ES-I3 (cell line): ENCODE results near the gene CKAP5.

Experiments
- H3K36me3 ChIP-seq: 2 replicates; pipeline ENCODE4 v1.6.1; 2013; ENCODE audit warnings: mild to moderate bottlenecking, low read length, control low read depth, moderate library complexity; ENCODE audit not compliant: insufficient read depth
- H3K4me1 ChIP-seq: 2 replicates; pipeline ENCODE4 v1.6.1; 2013; ENCODE audit warnings: mild to moderate bottlenecking, control low read depth, low read length; ENCODE audit not compliant: insufficient read depth
- H3K9ac ChIP-seq: 2 replicates; pipeline ENCODE4 v1.6.1; 2013; ENCODE audit warnings: low read depth, mild to moderate bottlenecking, low read length, moderate library complexity
- H3K9me3 ChIP-seq: 2 replicates; pipeline ENCODE4 v1.6.1; 2013; ENCODE audit warnings: mild to moderate bottlenecking, low read length, moderate library complexity; ENCODE audit not compliant: control insufficient read depth, insufficient read depth

CKAP5 gene

GRCh38 chr11:46845740-46846509 is at the start of gene CKAP5:
CKAP5 (minus strand) TSS chr11:46846280; CDS start chr11:46821231, 25,049 bp downstream.
- H3K9ac ChIP-seq, result peak within 1 kb of the TSS; percentile 92
- H3K9me3 ChIP-seq, result no peaks in the 10 kb centered on the region; the same call in 1 of the 2 replicates
- no peaks in the 10 kb centered on the region for H3K36me3 ChIP-seq
- peaks cover 9% of the 10 kb centered on the region for H3K4me1 ChIP-seq

- Histone ChIP-seq H3K9me3 (no peaks in the 10 kb centered on the region), H3K4me1 (peaks cover 5% of the 10 kb centered on the region; the same call in 1 of the 2 replicates), H3K36me3 (no peaks in the 10 kb centered on the region; the same call in 1 of the 2 replicates), H3K9ac (no peak overlapping the region)
These were observed 49.7 kb upstream of the CKAP5 start for GRCh38 chr11:46895821-46896220.

- Histone ChIP-seq H3K4me1 (peaks cover 5% of the 10 kb centered on the region; the same call in 1 of the 2 replicates), H3K36me3 (no peaks in the 10 kb centered on the region; the same call in 1 of the 2 replicates), H3K9ac (no peak overlapping the region), H3K9me3 (no peaks in the 10 kb centered on the region)
These were observed 48.9 kb upstream of the CKAP5 start for GRCh38 chr11:46894961-46895360.

DNA sequence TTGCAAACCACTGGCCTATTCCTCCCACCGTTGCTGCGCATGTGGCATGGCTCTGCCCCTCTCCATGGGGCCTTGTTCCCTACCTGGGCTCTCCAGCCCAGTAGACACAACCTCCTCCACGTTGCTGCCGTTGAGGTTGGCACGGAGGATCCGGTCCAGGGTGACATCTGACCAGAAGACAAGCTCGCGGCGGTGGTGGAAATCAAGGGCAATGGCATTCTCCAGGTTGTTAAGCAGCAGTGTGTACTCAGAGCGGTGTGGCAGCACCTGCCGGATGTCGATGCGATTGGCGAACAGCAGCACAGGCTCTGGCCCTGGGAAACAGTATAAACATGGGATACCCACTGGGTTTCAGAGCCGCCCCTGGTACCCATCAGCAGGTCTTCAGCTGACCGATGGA is 48.4 kb upstream of the CKAP5 start:
- peaks cover 5% of the 10 kb centered on the region; the same call in 1 of the 2 replicates for H3K4me1 ChIP-seq
- no peak overlapping the region for H3K9ac ChIP-seq
- H3K36me3 ChIP-seq, result no peaks in the 10 kb centered on the region; the same call in 1 of the 2 replicates
- no peaks in the 10 kb centered on the region for H3K9me3 ChIP-seq

- H3K9ac ChIP-seq, result no peak overlapping the region
- peaks cover 5% of the 10 kb centered on the region; the same call in 1 of the 2 replicates for H3K4me1 ChIP-seq
- H3K36me3 ChIP-seq, result no peaks in the 10 kb centered on the region; the same call in 1 of the 2 replicates
- no peaks in the 10 kb centered on the region for H3K9me3 ChIP-seq
These were observed 46.8 kb upstream of the CKAP5 start for GRCh38 chr11:46892838-46893237.

- Histone ChIP-seq H3K36me3 (no peaks in the 10 kb centered on the region; the same call in 1 of the 2 replicates), H3K9me3 (no peaks in the 10 kb centered on the region), H3K9ac (no peak overlapping the region), H3K4me1 (peaks cover 5% of the 10 kb centered on the region; the same call in 1 of the 2 replicates)
These were observed 46.0 kb upstream of the CKAP5 start for GRCh38 chr11:46892109-46892508.

- no peaks in the 10 kb centered on the region for H3K4me1 ChIP-seq
- no peak overlapping the region for H3K9ac ChIP-seq
- no peaks in the 10 kb centered on the region; the same call in 1 of the 2 replicates for H3K36me3 ChIP-seq
These were observed 44.6 kb upstream of the CKAP5 start for GRCh38 chr11:46890665-46891064.

DNA sequence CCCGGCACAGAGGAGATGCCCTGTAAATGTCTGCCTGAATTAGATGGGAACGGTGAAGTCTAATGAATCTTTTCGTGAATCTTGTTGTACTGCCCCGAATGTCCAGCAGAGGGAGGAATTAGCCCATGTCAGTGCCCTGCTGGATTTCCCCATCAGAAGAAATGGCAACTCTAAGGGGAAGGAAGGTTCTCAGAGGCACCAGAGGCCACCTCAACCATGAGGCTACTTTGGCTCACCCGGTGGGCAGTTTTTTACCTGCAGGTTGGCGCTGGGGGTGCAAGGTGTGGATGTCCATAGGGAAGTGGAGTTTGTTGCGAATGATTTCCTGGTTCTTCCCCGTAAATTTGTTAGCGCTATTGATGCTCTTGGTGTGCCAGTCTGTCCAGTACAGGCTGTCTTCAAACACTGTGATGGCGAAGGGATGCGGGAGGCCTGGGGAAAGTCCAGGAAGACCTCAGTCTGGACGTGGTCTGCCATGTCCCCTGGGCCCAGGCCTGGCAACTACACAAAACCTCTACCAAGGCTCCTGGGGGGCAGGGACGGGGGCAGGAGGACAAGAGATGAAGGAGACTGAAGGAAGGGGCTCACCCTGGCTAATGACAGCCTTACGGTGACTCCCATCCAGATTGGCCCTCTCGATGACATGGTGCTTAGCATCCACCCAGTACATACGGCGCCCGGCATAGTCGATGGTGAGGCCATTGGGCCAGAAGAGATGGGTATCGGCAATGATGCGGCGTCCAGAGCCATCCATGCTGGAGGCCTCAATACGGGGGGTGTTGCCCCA is 43.8 kb upstream of the CKAP5 start:
- H3K4me1 ChIP-seq, result no peaks in the 10 kb centered on the region

More at GRCh38 chr11:46890665-46891064, 44.6 kb upstream of the CKAP5 start:
- H3K9me3 ChIP-seq, result no peaks in the 10 kb centered on the region

DNA sequence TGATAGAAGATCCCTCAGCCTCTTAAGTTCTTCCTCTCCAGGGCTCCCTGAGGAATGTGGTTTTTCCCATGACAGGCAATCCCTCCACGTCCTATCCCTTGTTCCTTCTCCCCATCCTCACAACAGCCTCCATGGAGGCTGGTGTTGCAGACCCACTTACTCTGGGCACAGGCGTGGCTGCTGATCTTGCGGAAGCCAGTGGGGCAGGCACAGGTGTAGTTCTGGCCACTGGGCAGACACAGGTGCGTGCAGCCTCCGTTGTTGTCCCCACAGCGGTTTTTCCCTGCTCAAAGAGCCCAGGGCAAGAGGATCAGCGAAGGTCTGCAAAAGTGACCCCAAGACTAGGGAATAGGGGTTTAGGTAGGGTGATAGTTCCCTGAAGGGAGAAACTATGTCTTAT is 43.2 kb upstream of the CKAP5 start:
- H3K36me3 ChIP-seq, result no peaks in the 10 kb centered on the region; the same call in 1 of the 2 replicates
- no peaks in the 10 kb centered on the region for H3K9me3 ChIP-seq
- H3K4me1 ChIP-seq, result no peaks in the 10 kb centered on the region
- H3K9ac ChIP-seq, result no peak overlapping the region

More for the DNA sequence above, 43.8 kb upstream of the CKAP5 start:
- no peak overlapping the region for H3K9ac ChIP-seq
- H3K36me3 ChIP-seq, result no peaks in the 10 kb centered on the region; the same call in 1 of the 2 replicates
- H3K9me3 ChIP-seq, result no peaks in the 10 kb centered on the region

DNA sequence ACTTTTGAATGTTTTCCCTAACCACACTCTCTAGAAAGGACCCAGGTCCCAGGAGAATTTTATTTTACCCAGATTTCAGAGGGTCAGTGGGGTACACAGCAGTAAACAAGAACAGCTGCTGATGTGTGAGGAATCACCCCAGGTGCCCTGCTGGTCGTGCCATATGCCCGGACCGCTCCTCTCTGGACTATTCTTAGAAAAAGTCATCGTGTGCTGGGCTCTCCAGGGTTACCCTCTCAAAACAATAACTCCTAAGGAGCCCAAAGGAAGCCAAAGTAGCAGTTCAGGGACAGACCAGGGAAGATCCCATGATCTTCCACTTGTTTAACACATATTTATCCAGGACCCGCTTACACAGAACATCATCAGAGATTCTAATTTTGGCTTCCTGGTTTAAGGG is 42.6 kb upstream of the CKAP5 start:
- Histone ChIP-seq H3K36me3 (peaks cover 4% of the 10 kb centered on the region), H3K9ac (no peak overlapping the region), H3K4me1 (no peaks in the 10 kb centered on the region)

DNA sequence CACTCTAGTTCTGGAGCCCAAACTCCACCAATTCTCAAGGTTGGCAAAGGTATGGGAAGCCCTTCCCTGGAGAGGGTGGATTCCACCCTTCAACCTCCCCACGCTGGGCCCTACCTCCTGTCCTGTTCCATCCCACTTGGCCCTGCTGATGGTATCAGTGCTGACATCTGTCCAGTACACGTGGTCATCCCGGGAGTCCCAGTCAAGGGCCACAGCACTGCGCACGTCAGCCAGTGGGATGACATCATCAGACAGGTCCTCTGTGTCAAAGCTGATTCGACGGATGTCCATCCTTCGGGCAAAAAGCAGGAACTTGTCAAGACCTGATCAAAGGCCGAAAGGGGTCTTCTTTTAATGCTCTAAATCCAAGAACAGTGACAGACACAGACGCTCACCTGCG is 40.1 kb upstream of the CKAP5 start:
- no peaks in the 10 kb centered on the region for H3K4me1 ChIP-seq
- no peak overlapping the region for H3K9ac ChIP-seq
- no peaks in the 10 kb centered on the region for H3K9me3 ChIP-seq
- peaks cover 10% of the 10 kb centered on the region; the same call in 1 of the 2 replicates for H3K36me3 ChIP-seq

More for the DNA sequence above, 42.6 kb upstream of the CKAP5 start:
- no peaks in the 10 kb centered on the region for H3K9me3 ChIP-seq

- H3K36me3 ChIP-seq, result peaks cover 12% of the 10 kb centered on the region
- no peak overlapping the region for H3K9ac ChIP-seq
- H3K4me1 ChIP-seq, result no peaks in the 10 kb centered on the region
- no peaks in the 10 kb centered on the region for H3K9me3 ChIP-seq
These were observed 33.0 kb upstream of the CKAP5 start for GRCh38 chr11:46879056-46879585.

- no peak overlapping the region for H3K9ac ChIP-seq
- no peaks in the 10 kb centered on the region for H3K4me1 ChIP-seq
These were observed 31.5 kb upstream of the CKAP5 start for GRCh38 chr11:46877580-46877979.

GRCh38 chr11:46876471-46876870 is 30.4 kb upstream of the CKAP5 start:
- Histone ChIP-seq H3K36me3 (peaks cover 5% of the 10 kb centered on the region), H3K4me1 (no peaks in the 10 kb centered on the region), H3K9ac (no peak overlapping the region), H3K9me3 (no peaks in the 10 kb centered on the region)

More at GRCh38 chr11:46877580-46877979, 31.5 kb upstream of the CKAP5 start:
- H3K9me3 ChIP-seq, result no peaks in the 10 kb centered on the region
- H3K36me3 ChIP-seq, result peaks cover 9% of the 10 kb centered on the region
